HepG2 (cell line): ENCODE measurements around the gene UBXN1. TPM values are rescaled to one million over a fixed set of nuclear protein-coding genes. Genes with fewer than 3 reads are reported as not detected.

Source experiments
- DNMT1 ChIP-seq: sonication (generic); formaldehyde crosslinking; IDR thresholded peaks from 2 replicates; pipeline ENCODE4 v1.5.1; 2020; ENCODE audit warnings: mild to moderate bottlenecking, missing genetic modification reagents
- FOSL1 ChIP-seq: sonication (generic); formaldehyde crosslinking; IDR thresholded peaks from 2 replicates; pipeline ENCODE4 v1.9.0; 2021; ENCODE audit warnings: missing genetic modification reagents, borderline replicate concordance
- HDAC1 ChIP-seq: sonication (generic); formaldehyde crosslinking; IDR thresholded peaks from 2 replicates; pipeline ENCODE4 v1.5.1; 2020; ENCODE audit warnings: mild to moderate bottlenecking, missing genetic modification reagents
- HINFP ChIP-seq: sonication (generic); formaldehyde crosslinking; IDR thresholded peaks from 2 replicates; pipeline ENCODE4 v1.4.0; 2020; ENCODE audit warnings: low read depth, mild to moderate bottlenecking, missing genetic modification reagents
- LCORL ChIP-seq, 2 experiments: fragments of 450-650 bp in 1 of 2; sonication (generic) in 1 of 2; formaldehyde crosslinking in 1 of 2; IDR thresholded peaks; 2 replicates each; pipeline versions ENCODE4 v1.5.0 to v1.6.1; 2017 to 2020; ENCODE audit warnings: antibody characterized with exemption in 1 of 2, missing genetic modification reagents in 1 of 2
- RBAK ChIP-seq: sonication (generic); formaldehyde crosslinking; IDR thresholded peaks from 2 replicates; pipeline ENCODE4 v1.5.1; 2020; ENCODE audit warnings: mild to moderate bottlenecking, missing genetic modification reagents
- SP5 ChIP-seq: IDR thresholded peaks from 2 replicates; pipeline ENCODE4 v1.6.1; 2016; ENCODE audit warnings: low read depth, borderline replicate concordance
- ZMYM3 ChIP-seq: sonication (generic); formaldehyde crosslinking; IDR thresholded peaks from 2 replicates; pipeline ENCODE4 v1.5.1; 2020; ENCODE audit warnings: mild to moderate bottlenecking, missing genetic modification reagents
- ZNF124 ChIP-seq: sonication (generic); formaldehyde crosslinking; IDR thresholded peaks from 2 replicates; pipeline ENCODE4 v1.4.0; 2020; ENCODE audit warnings: missing genetic modification reagents
- ZNF432 ChIP-seq: sonication (generic); formaldehyde crosslinking; IDR thresholded peaks from 2 replicates; pipeline ENCODE4 v1.5.0; 2020; ENCODE audit warnings: missing genetic modification reagents, mild to moderate bottlenecking, borderline replicate concordance
- ZNF496 ChIP-seq: sonication (generic); formaldehyde crosslinking; IDR thresholded peaks from 2 replicates; pipeline ENCODE4 v1.8.1; 2023; ENCODE audit warnings: mild to moderate bottlenecking, moderate library complexity, missing genetic modification reagents; ENCODE audit not compliant: insufficient replicate concordance
- ZNF530 ChIP-seq: sonication (generic); formaldehyde crosslinking; IDR thresholded peaks from 2 replicates; pipeline ENCODE4 v1.5.0; 2020; ENCODE audit warnings: low read depth, mild to moderate bottlenecking, missing genetic modification reagents
- ZNF552 ChIP-seq: sonication (generic); formaldehyde crosslinking; IDR thresholded peaks from 2 replicates; pipeline ENCODE4 v1.9.0; 2022; ENCODE audit warnings: missing genetic modification reagents, mild to moderate bottlenecking, borderline replicate concordance
- ZNF616 ChIP-seq: sonication (generic); formaldehyde crosslinking; IDR thresholded peaks from 2 replicates; pipeline ENCODE4 v1.5.0; 2020; ENCODE audit warnings: low read depth, mild to moderate bottlenecking, missing genetic modification reagents
- ZNF619 ChIP-seq: sonication (generic); formaldehyde crosslinking; IDR thresholded peaks from 2 replicates; pipeline ENCODE4 v1.4.0; 2020; ENCODE audit warnings: mild to moderate bottlenecking, missing genetic modification reagents
- ZNF713 ChIP-seq: sonication (generic); formaldehyde crosslinking; IDR thresholded peaks from 2 replicates; pipeline ENCODE4 v1.4.0; 2020; ENCODE audit warnings: mild to moderate bottlenecking, missing genetic modification reagents
- ZNF878 ChIP-seq: sonication (generic); formaldehyde crosslinking; IDR thresholded peaks from 2 replicates; pipeline ENCODE4 v1.8.1; 2023; ENCODE audit warnings: mild to moderate bottlenecking, missing genetic modification reagents, moderate library complexity
- polyA plus RNA-seq, 8 experiments: library from polyadenylated mRNA; depleted of rRNA in 3 of 8; stranded (reverse) in 7 of 8; unstranded in 1 of 8; fragments of >200 nt; fragmentation: Illumina TruSeq in 4 of 8; extraction: Trizol in 4 of 8; gene quantifications; 2 replicates each; pipeline versions ENCODE4 v1.2.1 to v1.2.3, GENCODE V29; 2011 to 2016; ENCODE audit warnings: low read depth in 4 of 8, missing spikeins in 1 of 8, mixed read lengths in 1 of 8; ENCODE audit not compliant: insufficient read depth in 1 of 8
- total RNA-seq, 5 experiments: library from RNA; depleted of rRNA; stranded (reverse); fragments of >200 nt; fragmentation: Illumina TruSeq; extraction: Trizol; gene quantifications; 2 replicates each; pipeline ENCODE4 v1.2.3, GENCODE V29; 2016; ENCODE audit warnings: low read depth in 1 of 5
- TF ChIP-seq, protein P1 (sequence below): sonication (generic); formaldehyde crosslinking; IDR thresholded peaks from 2 replicates; pipeline ENCODE4 v1.8.1; 2023; ENCODE audit warnings: mild to moderate bottlenecking, missing genetic modification reagents
- TF ChIP-seq, protein P2 (sequence below): sonication (generic); formaldehyde crosslinking; conservative IDR thresholded peaks from 2 replicates; pipeline ENCODE4 v1.8.1; 2023; ENCODE audit warnings: missing genetic modification reagents
- TF ChIP-seq, protein P3 (sequence below): sonication (generic); formaldehyde crosslinking; IDR thresholded peaks from 2 replicates; pipeline ENCODE4 v1.4.0; 2020; ENCODE audit warnings: missing genetic modification reagents, borderline replicate concordance
- TF ChIP-seq, protein P4 (sequence below): sonication (generic); formaldehyde crosslinking; IDR thresholded peaks from 2 replicates; pipeline ENCODE4 v1.8.0; 2022; ENCODE audit warnings: mild to moderate bottlenecking, missing genetic modification reagents, moderate library complexity

Gene UBXN1
- total and polyA plus RNA-seq, 2 of the 13 experiments (the other 11 are each of a cell fraction or from before 2014, with no cell fraction given) = 47.5 to 52.4 TPM

DNA sequence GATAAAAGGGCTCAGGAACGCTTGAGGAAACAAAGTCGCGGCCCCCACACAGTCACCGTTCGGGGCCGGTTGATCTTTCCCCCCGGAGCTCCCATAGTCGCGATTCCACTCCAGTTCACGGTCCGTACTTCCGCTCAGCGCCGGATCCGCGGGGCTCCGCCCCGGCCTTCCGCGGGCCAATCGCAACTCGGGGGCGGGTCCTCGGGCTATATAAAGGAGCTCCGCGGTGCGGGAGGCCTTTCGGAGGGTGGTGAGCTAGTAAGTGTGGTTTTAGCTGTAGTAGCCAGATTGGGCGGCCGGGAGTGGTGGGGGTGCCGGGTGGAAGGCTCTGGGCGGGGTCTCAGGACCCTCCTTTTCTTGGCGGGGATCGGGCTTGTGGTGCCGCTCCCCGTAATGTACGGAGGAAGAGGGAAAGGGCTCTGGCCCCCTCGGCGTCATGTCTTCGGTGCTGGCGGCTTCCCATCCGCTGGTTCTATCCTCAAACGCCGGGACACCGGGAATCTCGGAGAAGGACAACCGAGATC is 13.7 kb downstream of the UBXN1 start, which contains the start of the genes C11orf98 and CSKMT (continued):
- peak; percentile 76; the same call in 1 of the 2 replicates for TF ChIP-seq ZNF552 (CRISPR knock-in tag)
- TF ChIP-seq, protein P1, sequence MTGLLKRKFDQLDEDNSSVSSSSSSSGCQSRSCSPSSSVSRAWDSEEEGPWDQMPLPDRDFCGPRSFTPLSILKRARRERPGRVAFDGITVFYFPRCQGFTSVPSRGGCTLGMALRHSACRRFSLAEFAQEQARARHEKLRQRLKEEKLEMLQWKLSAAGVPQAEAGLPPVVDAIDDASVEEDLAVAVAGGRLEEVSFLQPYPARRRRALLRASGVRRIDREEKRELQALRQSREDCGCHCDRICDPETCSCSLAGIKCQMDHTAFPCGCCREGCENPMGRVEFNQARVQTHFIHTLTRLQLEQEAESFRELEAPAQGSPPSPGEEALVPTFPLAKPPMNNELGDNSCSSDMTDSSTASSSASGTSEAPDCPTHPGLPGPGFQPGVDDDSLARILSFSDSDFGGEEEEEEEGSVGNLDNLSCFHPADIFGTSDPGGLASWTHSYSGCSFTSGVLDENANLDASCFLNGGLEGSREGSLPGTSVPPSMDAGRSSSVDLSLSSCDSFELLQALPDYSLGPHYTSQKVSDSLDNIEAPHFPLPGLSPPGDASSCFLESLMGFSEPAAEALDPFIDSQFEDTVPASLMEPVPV (CRISPR knock-in tag) = no peak
- no peak for TF ChIP-seq ZNF530 (CRISPR knock-in tag)
- TF ChIP-seq, protein P2, sequence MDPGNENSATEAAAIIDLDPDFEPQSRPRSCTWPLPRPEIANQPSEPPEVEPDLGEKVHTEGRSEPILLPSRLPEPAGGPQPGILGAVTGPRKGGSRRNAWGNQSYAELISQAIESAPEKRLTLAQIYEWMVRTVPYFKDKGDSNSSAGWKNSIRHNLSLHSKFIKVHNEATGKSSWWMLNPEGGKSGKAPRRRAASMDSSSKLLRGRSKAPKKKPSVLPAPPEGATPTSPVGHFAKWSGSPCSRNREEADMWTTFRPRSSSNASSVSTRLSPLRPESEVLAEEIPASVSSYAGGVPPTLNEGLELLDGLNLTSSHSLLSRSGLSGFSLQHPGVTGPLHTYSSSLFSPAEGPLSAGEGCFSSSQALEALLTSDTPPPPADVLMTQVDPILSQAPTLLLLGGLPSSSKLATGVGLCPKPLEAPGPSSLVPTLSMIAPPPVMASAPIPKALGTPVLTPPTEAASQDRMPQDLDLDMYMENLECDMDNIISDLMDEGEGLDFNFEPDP = no peak
- TF ChIP-seq RBAK (CRISPR knock-in tag) = no peak
- no peak for TF ChIP-seq ZMYM3
- peak; percentile 24; the same call in 1 of the 2 replicates for TF ChIP-seq ZNF616 (CRISPR knock-in tag)
- TF ChIP-seq FOSL1 (CRISPR knock-in tag) = no peak
- TF ChIP-seq ZNF496 (CRISPR knock-in tag) = no peak
- TF ChIP-seq, protein P3, sequence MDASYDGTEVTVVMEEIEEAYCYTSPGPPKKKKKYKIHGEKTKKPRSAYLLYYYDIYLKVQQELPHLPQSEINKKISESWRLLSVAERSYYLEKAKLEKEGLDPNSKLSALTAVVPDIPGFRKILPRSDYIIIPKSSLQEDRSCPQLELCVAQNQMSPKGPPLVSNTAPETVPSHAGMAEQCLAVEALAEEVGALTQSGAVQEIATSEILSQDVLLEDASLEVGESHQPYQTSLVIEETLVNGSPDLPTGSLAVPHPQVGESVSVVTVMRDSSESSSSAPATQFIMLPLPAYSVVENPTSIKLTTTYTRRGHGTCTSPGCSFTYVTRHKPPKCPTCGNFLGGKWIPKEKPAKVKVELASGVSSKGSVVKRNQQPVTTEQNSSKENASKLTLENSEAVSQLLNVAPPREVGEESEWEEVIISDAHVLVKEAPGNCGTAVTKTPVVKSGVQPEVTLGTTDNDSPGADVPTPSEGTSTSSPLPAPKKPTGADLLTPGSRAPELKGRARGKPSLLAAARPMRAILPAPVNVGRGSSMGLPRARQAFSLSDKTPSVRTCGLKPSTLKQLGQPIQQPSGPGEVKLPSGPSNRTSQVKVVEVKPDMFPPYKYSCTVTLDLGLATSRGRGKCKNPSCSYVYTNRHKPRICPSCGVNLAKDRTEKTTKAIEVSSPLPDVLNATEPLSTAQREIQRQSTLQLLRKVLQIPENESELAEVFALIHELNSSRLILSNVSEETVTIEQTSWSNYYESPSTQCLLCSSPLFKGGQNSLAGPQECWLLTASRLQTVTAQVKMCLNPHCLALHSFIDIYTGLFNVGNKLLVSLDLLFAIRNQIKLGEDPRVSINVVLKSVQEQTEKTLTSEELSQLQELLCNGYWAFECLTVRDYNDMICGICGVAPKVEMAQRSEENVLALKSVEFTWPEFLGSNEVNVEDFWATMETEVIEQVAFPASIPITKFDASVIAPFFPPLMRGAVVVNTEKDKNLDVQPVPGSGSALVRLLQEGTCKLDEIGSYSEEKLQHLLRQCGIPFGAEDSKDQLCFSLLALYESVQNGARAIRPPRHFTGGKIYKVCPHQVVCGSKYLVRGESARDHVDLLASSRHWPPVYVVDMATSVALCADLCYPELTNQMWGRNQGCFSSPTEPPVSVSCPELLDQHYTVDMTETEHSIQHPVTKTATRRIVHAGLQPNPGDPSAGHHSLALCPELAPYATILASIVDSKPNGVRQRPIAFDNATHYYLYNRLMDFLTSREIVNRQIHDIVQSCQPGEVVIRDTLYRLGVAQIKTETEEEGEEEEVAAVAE (CRISPR knock-in tag) = no peak
- TF ChIP-seq ZNF878 (CRISPR knock-in tag) = no peak; the same call in none of the 2 replicates
- TF ChIP-seq HDAC1 (CRISPR knock-in tag) = no peak
- TF ChIP-seq DNMT1 (CRISPR knock-in tag) = no peak
- no peak for TF ChIP-seq ZNF124 (CRISPR knock-in tag)
- TF ChIP-seq ZNF619 (CRISPR knock-in tag) = no peak
- TF ChIP-seq SP5 (CRISPR knock-in tag) = peak; percentile 35; the same call in 1 of the 2 replicates
- no peak for TF ChIP-seq ZNF713 (CRISPR knock-in tag)
- no peak for TF ChIP-seq ZNF432 (CRISPR knock-in tag)
- no peak for TF ChIP-seq HINFP
- no peak for TF ChIP-seq LCORL (IDR thresholded peaks at IDR 0.05)
- TF ChIP-seq LCORL (CRISPR knock-in tag; IDR thresholded peaks at IDR 0.05) = no peak
- TF ChIP-seq, protein P4, sequence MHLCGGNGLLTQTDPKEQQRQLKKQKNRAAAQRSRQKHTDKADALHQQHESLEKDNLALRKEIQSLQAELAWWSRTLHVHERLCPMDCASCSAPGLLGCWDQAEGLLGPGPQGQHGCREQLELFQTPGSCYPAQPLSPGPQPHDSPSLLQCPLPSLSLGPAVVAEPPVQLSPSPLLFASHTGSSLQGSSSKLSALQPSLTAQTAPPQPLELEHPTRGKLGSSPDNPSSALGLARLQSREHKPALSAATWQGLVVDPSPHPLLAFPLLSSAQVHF (CRISPR knock-in tag) = no peak
